Measurements from ENCODE around the gene BACH1.

Gene BACH1

GRCh38 chr21:29295066-29295650 is 3.6 kb upstream of the BACH1 start:
- DNase-seq, result no peak

GRCh38 chr21:29296446-29296845 is 2.3 kb upstream of the BACH1 start:
- DNase-seq, result no peak

GRCh38 chr21:29297483-29298347 is 1.0 kb upstream of the BACH1 start:
- no peak for DNase-seq

- DNase-seq, result peak; percentile 85
These were observed 559 bp downstream of the BACH1 start for GRCh38 chr21:29299046-29299915.

- DNase-seq, result peak; percentile 62
These were observed 1.4 kb downstream of the BACH1 start for GRCh38 chr21:29299916-29300806.

GRCh38 chr21:29300807-29301138 is 2.1 kb downstream of the BACH1 start:
- DNase-seq, result no peak

GRCh38 chr21:29301691-29302090 is 3.0 kb downstream of the BACH1 start:
- no peak for DNase-seq

GRCh38 chr21:29302359-29302875 is 3.7 kb downstream of the BACH1 start:
- no peak for DNase-seq

- no peak for DNase-seq
These were observed 4.6 kb downstream of the BACH1 start for GRCh38 chr21:29303288-29303687.

- DNase-seq, result no peak
These were observed 5.9 kb downstream of the BACH1 start for GRCh38 chr21:29304597-29304996.

- no peak for DNase-seq
These were observed 6.3 kb downstream of the BACH1 start for GRCh38 chr21:29305068-29305467.

GRCh38 chr21:29305561-29305960 is 6.8 kb downstream of the BACH1 start:
- no peak for DNase-seq

GRCh38 chr21:29306920-29307319 is 8.2 kb downstream of the BACH1 start:
- no peak for DNase-seq

- no peak for DNase-seq
These were observed 9.2 kb downstream of the BACH1 start for GRCh38 chr21:29307718-29308455.

- no peak for DNase-seq
These were observed 9.7 kb downstream of the BACH1 start for GRCh38 chr21:29308456-29308783.

- DNase-seq, result no peak
These were observed 11.0 kb downstream of the BACH1 start for GRCh38 chr21:29309703-29310102.

- DNase-seq, result no peak
These were observed 13.1 kb downstream of the BACH1 start for GRCh38 chr21:29311802-29312201.

GRCh38 chr21:29312981-29313380 is 14.3 kb downstream of the BACH1 start:
- DNase-seq, result no peak

GRCh38 chr21:29313662-29314408 is 15.1 kb downstream of the BACH1 start:
- no peak for DNase-seq

- DNase-seq, result no peak
These were observed 16.5 kb downstream of the BACH1 start for GRCh38 chr21:29315131-29315749.

All from activated CD8-positive, alpha-beta memory T cell treated with anti-CD3 and anti-CD28 coated beads, Interleukin-2, amount 50 U/mL, for 48 hours (primary cell).